ENCODE data around the gene KCNIP1. TPM values are rescaled to one million over a fixed set of nuclear protein-coding genes. Genes with fewer than 3 reads are reported as not detected.
A peak's percentile ranks its signal among the peaks of the same experiment; 100 is the strongest.

The KCNIP1 gene
- total RNA-seq, 4 donors from 2014 or later = 1.2 to 2.7 TPM; not detected in 2

- intact Hi-C loops (cut with DNase I; ENCODE audit: low total_unique reads) = no loop called here
- WGBS, 2 donors (ENCODE audit: low coverage in 1 of 2) = 71% methylated on average over 4 of the region's 4 CpGs; no CpG with 5 or more reads in 1 of the 2 donors
Measured at GRCh38 chr5:170638051-170638450, 134.2 kb downstream of the KCNIP1 start.

DNA sequence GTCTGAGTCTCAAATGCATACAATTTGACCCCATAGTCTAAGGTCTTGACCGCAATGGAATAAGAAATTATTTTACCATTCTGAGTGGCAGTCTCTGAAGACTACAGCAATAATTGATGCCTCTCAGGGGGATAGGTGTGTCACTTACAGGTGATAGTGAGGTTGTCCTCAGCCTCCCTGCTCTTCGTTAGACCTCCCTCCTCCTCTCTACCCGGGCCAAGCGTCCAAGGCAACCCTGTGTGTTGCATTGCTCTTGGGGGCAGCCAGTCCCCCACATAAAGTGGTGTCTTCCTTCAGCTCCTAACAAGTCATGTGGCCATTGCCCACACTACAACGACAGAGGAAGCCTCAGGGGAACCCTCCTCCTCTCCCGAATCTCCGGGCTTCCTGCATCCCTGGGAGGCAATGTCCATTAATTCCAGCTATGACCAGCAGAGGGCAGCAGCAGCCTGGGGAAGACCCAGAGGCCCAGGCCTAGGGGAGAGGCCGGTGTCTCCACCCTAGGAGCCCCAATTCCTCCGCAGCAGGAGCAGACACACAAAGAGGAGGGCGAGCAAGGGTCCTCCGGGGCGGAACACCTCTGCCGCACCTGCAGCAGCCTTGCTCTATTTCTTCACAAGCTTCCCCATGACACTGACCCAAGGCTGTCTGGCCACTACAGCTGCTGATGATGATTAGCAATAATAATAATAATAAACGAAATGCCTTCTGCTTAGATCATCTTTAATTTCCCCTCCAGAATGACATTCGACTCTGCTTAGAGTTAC lies 134.8 kb downstream of the KCNIP1 start:
- Histone ChIP-seq H3K27me3 (peaks cover 6% of the 10 kb centered on the region), H3K4me3 (no peak overlapping the region), H3K36me3 (no peaks in the 10 kb centered on the region), H3K27ac (no peak overlapping the region), H3K4me1 (peaks cover 0 to 9% (median 4%) of the 10 kb centered on the region in 4 donors), H3K9me3 (no peaks in the 10 kb centered on the region)
- TF ChIP-seq, protein P1, sequence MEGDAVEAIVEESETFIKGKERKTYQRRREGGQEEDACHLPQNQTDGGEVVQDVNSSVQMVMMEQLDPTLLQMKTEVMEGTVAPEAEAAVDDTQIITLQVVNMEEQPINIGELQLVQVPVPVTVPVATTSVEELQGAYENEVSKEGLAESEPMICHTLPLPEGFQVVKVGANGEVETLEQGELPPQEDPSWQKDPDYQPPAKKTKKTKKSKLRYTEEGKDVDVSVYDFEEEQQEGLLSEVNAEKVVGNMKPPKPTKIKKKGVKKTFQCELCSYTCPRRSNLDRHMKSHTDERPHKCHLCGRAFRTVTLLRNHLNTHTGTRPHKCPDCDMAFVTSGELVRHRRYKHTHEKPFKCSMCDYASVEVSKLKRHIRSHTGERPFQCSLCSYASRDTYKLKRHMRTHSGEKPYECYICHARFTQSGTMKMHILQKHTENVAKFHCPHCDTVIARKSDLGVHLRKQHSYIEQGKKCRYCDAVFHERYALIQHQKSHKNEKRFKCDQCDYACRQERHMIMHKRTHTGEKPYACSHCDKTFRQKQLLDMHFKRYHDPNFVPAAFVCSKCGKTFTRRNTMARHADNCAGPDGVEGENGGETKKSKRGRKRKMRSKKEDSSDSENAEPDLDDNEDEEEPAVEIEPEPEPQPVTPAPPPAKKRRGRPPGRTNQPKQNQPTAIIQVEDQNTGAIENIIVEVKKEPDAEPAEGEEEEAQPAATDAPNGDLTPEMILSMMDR (IDR thresholded peaks at IDR 0.05) = peak; percentile 66 to 87 (median 84)
- no peak for TF ChIP-seq POLR2AphosphoS5 (IDR thresholded peaks at IDR 0.05)
- TF ChIP-seq POLR2A (IDR thresholded peaks at IDR 0.05) = no peak
- intact Hi-C loops (cut with DNase I; ENCODE audit: low total_unique reads) = no loop called here
- WGBS, 2 donors (ENCODE audit: low coverage in 1 of 2) = 45 to 78% methylated on average over 5 to 15 of the region's 15 CpGs
- in situ Hi-C loops (cut with MboI; ENCODE audit: low pct_ligation_motif_present in 1 of 4, low pct_unique_long_range_greater_than_20kb in 1 of 4, low sequenced_read_pairs in 3 of 4) = no loop called here
- DNase-seq = peak; percentile 60

More at GRCh38 chr5:170638051-170638450, 134.2 kb downstream of the KCNIP1 start:
- H3K4me1 ChIP-seq = peaks cover 0 to 12% (median 7%) of the 10 kb centered on the region in 4 donors
- in situ Hi-C loops (cut with MboI; ENCODE audit: low pct_ligation_motif_present in 1 of 4, low pct_unique_long_range_greater_than_20kb in 1 of 4, low sequenced_read_pairs in 3 of 4) = no loop called here
- no peak for DNase-seq
- H3K9me3 ChIP-seq = no peaks in the 10 kb centered on the region
- no peaks in the 10 kb centered on the region for H3K27me3 ChIP-seq
- no peak overlapping the region for H3K4me3 ChIP-seq
- TF ChIP-seq POLR2AphosphoS5 (IDR thresholded peaks at IDR 0.05) (no peak), EP300 (IDR thresholded peaks at IDR 0.05; ENCODE audit: low read depth) (no peak), POLR2A (IDR thresholded peaks at IDR 0.05) (no peak)
- TF ChIP-seq, protein P1 (IDR thresholded peaks at IDR 0.05) = no peak
- no peak overlapping the region for H3K27ac ChIP-seq
- no peaks in the 10 kb centered on the region for H3K36me3 ChIP-seq

GRCh38 chr5:170639221-170639925 lies 135.6 kb downstream of the KCNIP1 start:
- intact Hi-C loops (cut with DNase I; ENCODE audit: low total_unique reads) = no loop called here
- no peaks in the 10 kb centered on the region for H3K9me3 ChIP-seq
- H3K36me3 ChIP-seq = no peaks in the 10 kb centered on the region
- WGBS, 2 donors (ENCODE audit: low coverage in 1 of 2) = 81 to 86% methylated on average over 13 to 17 of the region's 17 CpGs
- H3K27ac ChIP-seq = no peak overlapping the region
- H3K27me3 ChIP-seq = peaks cover 6% of the 10 kb centered on the region
- in situ Hi-C loops (cut with MboI; ENCODE audit: low pct_ligation_motif_present in 1 of 4, low pct_unique_long_range_greater_than_20kb in 1 of 4, low sequenced_read_pairs in 3 of 4) = no loop called here
- no peak overlapping the region for H3K4me3 ChIP-seq
- DNase-seq = no peak
- peaks cover 0 to 1% (median 0%) of the 10 kb centered on the region in 4 donors for H3K4me1 ChIP-seq
- no peak for TF ChIP-seq POLR2AphosphoS5 (IDR thresholded peaks at IDR 0.05)

GRCh38 chr5:170640731-170641588 lies 137.1 kb downstream of the KCNIP1 start:
- Histone ChIP-seq H3K27me3 (peaks cover 6% of the 10 kb centered on the region), H3K36me3 (no peaks in the 10 kb centered on the region), H3K27ac (no peak overlapping the region), H3K4me3 (no peak overlapping the region), H3K9me3 (no peaks in the 10 kb centered on the region), H3K4me1 (no peaks in the 10 kb centered on the region)
- TF ChIP-seq, protein P1 (IDR thresholded peaks at IDR 0.05) = no peak
- TF ChIP-seq POLR2AphosphoS5 (IDR thresholded peaks at IDR 0.05) (no peak), EP300 (IDR thresholded peaks at IDR 0.05; ENCODE audit: low read depth) (no peak), POLR2A (IDR thresholded peaks at IDR 0.05) (no peak)
- in situ Hi-C loops (cut with MboI; ENCODE audit: low pct_ligation_motif_present in 1 of 4, low pct_unique_long_range_greater_than_20kb in 1 of 4, low sequenced_read_pairs in 3 of 4) = no loop called here
- intact Hi-C loops (cut with DNase I; ENCODE audit: low total_unique reads) = no loop called here
- WGBS, 2 donors (ENCODE audit: low coverage in 1 of 2) = 62 to 68% methylated on average over 6 to 12 of the region's 13 CpGs
- DNase-seq = no peak

Data from transverse colon (tissue), 4 donors.